Stomach smooth muscle (tissue), 2 donors: ENCODE results near the gene RAX.

Source experiments
- H3K27ac ChIP-seq: one replicate; pipeline ENCODE4 v1.7.0; 2013; ENCODE audit warnings: mild to moderate bottlenecking, low read length, inconsistent platforms
- H3K27me3 ChIP-seq, 2 donors: one replicate each; pipeline ENCODE4 v1.7.0; 2013; ENCODE audit warnings: low read length in 2 of 2; ENCODE audit not compliant: insufficient read depth in 2 of 2, control insufficient read depth in 1 of 2
- H3K36me3 ChIP-seq, 2 donors: one replicate each; pipeline ENCODE4 v1.7.0; 2013; ENCODE audit warnings: low read length in 2 of 2; ENCODE audit not compliant: control insufficient read depth in 2 of 2, insufficient read depth in 2 of 2
- H3K4me1 ChIP-seq: one replicate; pipeline ENCODE4 v1.7.0; 2013; ENCODE audit warnings: low read length; ENCODE audit not compliant: control insufficient read depth, insufficient read depth
- H3K4me3 ChIP-seq, 2 donors: one replicate each; pipeline ENCODE4 v1.7.0; 2013; ENCODE audit warnings: low read length in 2 of 2
- H3K9ac ChIP-seq, 2 donors: one replicate each; pipeline ENCODE4 v1.7.0; 2013; ENCODE audit warnings: low read length in 2 of 2, mild to moderate bottlenecking in 1 of 2
- H3K9me3 ChIP-seq, 2 donors: one replicate each; pipeline ENCODE4 v1.7.0; 2013; ENCODE audit warnings: low read length in 2 of 2; ENCODE audit not compliant: control insufficient read depth in 2 of 2
- donor health status: healthy.
- donor health status: Pancreatic carcinoma.

RAX gene

DNA sequence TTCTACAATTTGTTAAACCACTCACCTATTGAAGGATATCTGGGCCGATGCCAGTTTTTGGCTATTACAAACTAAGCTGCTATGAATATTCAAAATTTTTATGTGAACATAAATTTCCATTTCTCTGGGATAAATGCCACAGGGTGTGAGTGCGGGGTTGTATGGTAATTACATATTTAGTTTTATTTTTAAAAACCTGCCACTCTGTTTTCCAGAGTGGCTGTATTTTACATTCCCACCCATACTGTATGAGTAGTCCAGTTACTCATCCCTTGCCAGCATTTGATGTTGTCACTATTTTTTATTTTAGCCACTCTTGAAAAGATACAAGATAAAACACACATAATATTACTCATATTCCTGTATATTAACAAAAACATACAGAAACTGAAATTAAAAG is 30.3 kb downstream of the RAX start:
- Histone ChIP-seq H3K4me3 (no peak overlapping the region), H3K4me1 (no peaks in the 10 kb centered on the region), H3K36me3 (no peaks in the 10 kb centered on the region), H3K9me3 (no peaks in the 10 kb centered on the region), H3K9ac (no peak overlapping the region), H3K27ac (no peak overlapping the region), H3K27me3 (peaks cover 2 to 3% of the 10 kb centered on the region in 2 donors)

DNA sequence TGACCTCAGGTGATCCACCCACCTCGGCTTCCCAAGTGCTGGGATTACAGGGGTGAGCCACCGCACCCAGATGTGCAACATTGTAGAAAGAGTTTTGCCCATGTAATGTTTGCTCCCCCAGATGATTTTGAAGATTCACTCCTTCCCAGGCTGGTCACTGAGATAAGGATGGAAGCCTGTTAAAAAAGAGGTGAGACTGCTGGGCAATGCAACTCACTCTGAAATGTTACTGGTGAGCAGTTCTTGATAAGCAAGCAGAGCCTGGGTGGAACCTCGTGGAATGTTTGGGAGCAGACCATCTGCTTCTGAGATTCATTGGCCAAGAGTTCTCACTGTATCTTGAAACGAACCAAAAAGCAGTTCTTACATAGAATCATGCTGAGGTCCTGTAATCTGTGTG is 33.6 kb downstream of the RAX start:
- Histone ChIP-seq H3K27me3 (no peaks in the 10 kb centered on the region), H3K4me3 (no peak overlapping the region), H3K9ac (no peak overlapping the region), H3K4me1 (no peaks in the 10 kb centered on the region), H3K36me3 (no peaks in the 10 kb centered on the region), H3K27ac (no peak overlapping the region), H3K9me3 (no peaks in the 10 kb centered on the region)

DNA sequence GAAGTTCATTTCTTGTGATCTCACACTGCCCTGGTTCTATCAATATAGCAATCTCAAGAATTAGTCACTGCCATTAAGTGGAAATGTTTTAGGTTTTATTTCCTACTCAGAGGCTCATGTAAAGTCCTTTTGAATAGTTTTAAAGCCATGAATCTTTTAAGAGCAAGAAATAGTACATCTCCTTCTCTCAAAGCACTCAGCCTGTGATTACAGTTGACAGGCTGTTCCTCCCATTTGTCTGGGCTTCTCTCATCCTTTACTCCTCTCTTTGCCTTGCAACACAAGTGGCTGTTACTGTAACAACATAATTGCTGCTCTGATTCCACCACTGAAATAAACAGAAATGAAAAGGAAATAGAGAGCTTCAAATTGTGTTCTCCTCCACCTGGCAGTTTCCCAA is 34.9 kb downstream of the RAX start:
- no peak overlapping the region for H3K27ac ChIP-seq
- H3K27me3 ChIP-seq = no peaks in the 10 kb centered on the region
- no peak overlapping the region for H3K9ac ChIP-seq
- no peaks in the 10 kb centered on the region for H3K9me3 ChIP-seq
- no peaks in the 10 kb centered on the region for H3K36me3 ChIP-seq
- H3K4me3 ChIP-seq = no peak overlapping the region
- no peaks in the 10 kb centered on the region for H3K4me1 ChIP-seq

DNA sequence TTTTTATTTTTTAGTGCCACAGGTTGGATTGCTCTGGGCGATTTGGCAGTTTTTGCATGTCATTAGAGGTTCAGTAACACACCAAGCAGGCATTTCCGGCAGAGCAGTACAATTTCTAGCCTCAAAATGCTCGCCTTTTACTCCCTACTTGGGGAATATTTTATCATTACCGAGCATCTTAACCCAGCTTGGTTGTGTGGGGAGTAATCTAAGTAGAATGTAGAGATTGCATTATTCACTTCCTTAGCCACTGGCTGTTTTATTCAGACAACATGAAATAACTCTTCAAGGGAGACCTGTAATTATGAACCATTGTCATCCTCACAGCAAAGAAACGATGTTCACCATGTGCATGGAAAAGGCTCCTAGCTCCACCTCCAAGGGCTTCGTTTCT is 40.2 kb downstream of the RAX start:
- H3K9me3 ChIP-seq = no peaks in the 10 kb centered on the region
- no peak overlapping the region for H3K9ac ChIP-seq
- no peaks in the 10 kb centered on the region for H3K36me3 ChIP-seq
- no peaks in the 10 kb centered on the region for H3K27me3 ChIP-seq
- no peak overlapping the region for H3K27ac ChIP-seq
- H3K4me3 ChIP-seq = no peak overlapping the region
- no peaks in the 10 kb centered on the region for H3K4me1 ChIP-seq

DNA sequence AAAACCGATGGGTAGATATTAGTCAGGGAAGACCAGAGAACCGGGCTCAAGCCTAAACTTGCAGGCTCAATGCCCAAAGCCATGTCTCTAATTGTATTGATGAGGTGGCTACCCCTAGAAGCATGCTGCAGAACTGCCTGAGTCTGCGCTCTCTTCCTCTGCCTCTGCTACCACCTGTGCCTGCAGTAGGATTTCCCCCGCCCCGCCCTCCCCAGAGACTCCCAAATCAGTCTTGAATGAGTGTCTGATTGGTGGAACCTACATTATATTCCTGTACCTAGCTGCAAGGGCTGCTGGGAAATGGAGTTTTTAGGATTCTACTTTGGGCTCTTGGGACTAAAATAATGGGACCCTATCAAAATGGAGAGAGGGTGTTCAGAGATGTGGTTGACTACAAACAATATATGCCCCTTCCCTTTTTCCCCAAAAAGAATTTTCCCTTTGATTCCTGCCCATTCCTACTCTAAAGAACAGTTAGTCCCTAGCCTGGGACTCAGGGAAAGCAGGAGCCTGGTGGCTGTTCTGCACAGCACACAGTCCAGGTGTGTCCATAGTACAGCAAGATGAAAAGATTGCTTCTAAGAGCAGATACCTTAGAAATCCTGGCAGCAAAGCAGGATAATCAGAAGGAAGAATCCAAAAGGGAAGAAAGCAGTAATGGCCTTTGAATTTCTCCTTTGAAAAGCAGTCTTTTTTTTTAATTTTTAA is 40.8 kb downstream of the RAX start:
- Histone ChIP-seq H3K9ac (no peak overlapping the region), H3K4me3 (no peak overlapping the region)

DNA sequence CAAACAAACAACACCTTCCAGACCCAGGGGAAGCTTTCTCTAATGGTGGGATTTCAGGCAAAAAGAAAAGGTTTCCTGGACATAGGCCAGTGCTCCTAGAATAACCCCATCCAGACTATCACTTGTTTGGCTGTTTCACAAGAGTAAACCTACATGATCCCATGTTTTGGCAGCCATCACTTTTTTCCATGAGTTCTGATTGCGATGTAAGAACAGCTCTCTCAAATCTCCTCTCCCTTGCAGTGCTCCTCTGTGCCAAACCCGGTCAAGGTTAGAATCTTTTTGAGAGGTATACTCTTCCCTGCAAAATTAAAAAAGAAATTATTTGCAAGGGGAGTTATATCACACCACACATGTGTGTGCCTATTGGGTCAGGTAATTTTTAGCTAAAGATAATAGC is 41.4 kb downstream of the RAX start:
- no peaks in the 10 kb centered on the region for H3K4me1 ChIP-seq
- no peaks in the 10 kb centered on the region for H3K36me3 ChIP-seq
- no peaks in the 10 kb centered on the region for H3K9me3 ChIP-seq
- no peak overlapping the region for H3K4me3 ChIP-seq
- no peak overlapping the region for H3K9ac ChIP-seq
- no peak overlapping the region for H3K27ac ChIP-seq
- no peaks in the 10 kb centered on the region for H3K27me3 ChIP-seq

More for the DNA sequence above, 40.8 kb downstream of the RAX start:
- H3K27me3 ChIP-seq = no peaks in the 10 kb centered on the region
- no peaks in the 10 kb centered on the region for H3K9me3 ChIP-seq
- H3K27ac ChIP-seq = no peak overlapping the region
- no peaks in the 10 kb centered on the region for H3K4me1 ChIP-seq
- no peaks in the 10 kb centered on the region for H3K36me3 ChIP-seq

DNA sequence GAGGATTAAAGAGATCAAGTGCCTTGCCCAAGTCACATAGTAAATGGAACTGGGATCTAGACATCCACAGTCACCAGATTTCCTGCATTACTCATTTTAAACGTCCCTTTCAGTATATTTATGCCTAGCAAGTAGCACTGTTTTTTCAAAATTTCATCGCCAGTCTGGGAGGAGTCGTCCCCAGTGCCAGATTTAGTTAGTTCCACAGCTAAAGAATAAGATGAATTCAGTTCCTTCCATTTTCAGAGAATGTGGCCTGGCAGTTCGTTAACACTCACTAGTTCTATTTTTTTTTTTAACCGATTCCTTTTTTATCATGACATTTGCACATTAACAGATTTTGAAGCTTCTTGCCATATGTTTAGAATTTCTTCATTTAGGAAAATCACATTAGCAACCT is 42.1 kb downstream of the RAX start:
- Histone ChIP-seq H3K4me1 (no peaks in the 10 kb centered on the region), H3K27ac (no peak overlapping the region), H3K4me3 (no peak overlapping the region), H3K27me3 (no peaks in the 10 kb centered on the region), H3K9me3 (no peaks in the 10 kb centered on the region), H3K36me3 (no peaks in the 10 kb centered on the region), H3K9ac (no peak overlapping the region)

DNA sequence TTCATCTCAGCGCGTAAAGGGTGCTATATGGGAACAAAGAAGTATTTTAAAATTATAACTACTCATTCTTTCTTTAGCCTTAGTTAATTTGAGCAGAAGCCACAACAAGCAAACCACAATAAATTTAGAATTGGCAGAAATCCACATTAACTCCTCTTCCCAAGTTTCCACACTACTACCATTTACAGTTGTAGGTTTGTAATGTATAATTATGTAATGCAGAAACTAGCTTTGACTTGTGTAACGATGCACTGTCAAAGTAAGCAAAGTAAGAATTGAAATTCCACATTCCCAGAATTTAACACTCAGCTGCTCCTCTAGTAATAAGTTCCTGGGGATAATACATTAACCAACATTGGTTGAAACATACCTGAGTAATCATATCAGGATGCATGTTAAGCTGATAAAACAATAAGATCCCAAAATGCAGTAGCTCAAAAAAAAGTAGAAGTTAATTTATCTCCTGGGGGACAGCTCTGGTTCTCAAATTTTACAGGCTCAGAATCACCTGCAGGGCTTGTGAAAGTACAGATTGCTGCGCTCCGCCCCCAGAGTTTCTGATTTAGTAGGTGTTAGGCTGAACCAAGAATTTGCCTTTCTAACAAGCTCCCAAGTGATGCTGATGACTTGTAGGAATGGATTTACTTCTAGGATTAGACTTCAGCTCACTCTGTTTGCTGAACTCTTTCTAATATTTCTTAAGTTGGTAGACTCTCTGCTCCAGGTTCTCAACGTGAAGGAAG is 43.4 kb downstream of the RAX start:
- Histone ChIP-seq H3K9ac (no peak overlapping the region), H3K27me3 (no peaks in the 10 kb centered on the region), H3K4me3 (no peak overlapping the region), H3K4me1 (no peaks in the 10 kb centered on the region), H3K27ac (no peak overlapping the region), H3K36me3 (no peaks in the 10 kb centered on the region), H3K9me3 (no peaks in the 10 kb centered on the region)

DNA sequence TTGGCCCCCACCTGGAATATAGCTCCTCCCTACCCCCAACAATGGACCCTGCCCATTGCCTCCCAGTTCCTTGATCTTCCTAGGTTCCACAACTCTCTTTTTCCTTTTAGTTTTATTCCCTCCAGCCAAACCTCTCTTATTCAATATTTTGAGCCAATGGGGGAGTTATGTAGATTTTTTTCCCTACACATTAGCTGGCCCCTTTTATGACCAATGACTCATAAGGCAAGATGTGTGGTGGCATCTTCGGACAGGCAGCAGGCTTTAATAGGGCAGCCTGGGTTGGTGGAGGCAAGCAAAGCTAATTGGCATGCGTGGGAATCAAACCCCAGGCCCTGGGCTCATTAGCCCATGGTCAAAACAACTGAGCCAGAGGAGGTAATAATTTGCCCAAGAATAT is 44.1 kb downstream of the RAX start:
- Histone ChIP-seq H3K4me3 (no peak overlapping the region), H3K36me3 (no peaks in the 10 kb centered on the region), H3K27me3 (no peaks in the 10 kb centered on the region), H3K9ac (no peak overlapping the region), H3K27ac (no peak overlapping the region), H3K9me3 (no peaks in the 10 kb centered on the region), H3K4me1 (no peaks in the 10 kb centered on the region)

DNA sequence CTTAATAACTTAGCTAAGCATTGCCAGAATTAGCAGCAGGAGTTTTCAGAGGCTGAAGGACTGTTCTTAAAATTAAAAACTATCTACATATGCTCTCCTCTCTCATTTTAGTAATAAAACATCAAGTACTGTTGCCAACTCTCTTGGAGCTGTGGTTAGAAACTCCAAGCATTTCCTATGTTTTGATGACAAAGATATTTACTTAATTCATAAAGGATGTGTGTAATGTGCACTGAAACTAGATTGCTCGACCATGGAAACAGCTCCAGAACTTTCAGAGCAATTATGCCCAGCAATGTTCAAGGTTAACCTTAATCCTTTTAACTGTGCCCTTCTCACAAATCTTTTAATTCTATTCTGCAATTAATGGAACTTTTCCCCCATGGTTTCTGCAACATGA is 44.9 kb downstream of the RAX start:
- H3K4me1 ChIP-seq = no peaks in the 10 kb centered on the region
- no peak overlapping the region for H3K9ac ChIP-seq
- no peak overlapping the region for H3K4me3 ChIP-seq
- H3K27ac ChIP-seq = no peak overlapping the region
- peaks cover 0 to 4% of the 10 kb centered on the region in 2 donors for H3K27me3 ChIP-seq
- no peaks in the 10 kb centered on the region for H3K9me3 ChIP-seq
- H3K36me3 ChIP-seq = no peaks in the 10 kb centered on the region

DNA sequence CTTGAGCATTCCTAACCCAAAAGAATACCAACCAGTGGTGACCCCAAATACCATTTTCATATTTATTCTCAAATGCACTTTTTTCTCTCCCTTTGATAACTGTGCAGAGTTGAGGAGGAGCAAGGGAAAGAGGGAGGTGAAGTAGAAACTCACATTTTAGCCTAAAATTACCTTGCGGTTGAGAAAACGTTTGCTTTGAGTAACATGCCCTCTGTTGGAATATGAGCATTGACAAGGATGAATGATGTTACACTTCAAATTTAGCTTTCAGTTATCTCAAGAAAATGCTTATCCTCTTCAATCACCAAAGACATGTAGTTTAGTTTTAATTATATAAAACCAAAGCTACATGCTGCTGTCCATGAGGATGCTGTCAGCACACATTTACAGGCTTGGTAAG is 50.9 kb downstream of the RAX start:
- peaks cover 31 to 40% of the 10 kb centered on the region in 2 donors for H3K27me3 ChIP-seq
- no peaks in the 10 kb centered on the region for H3K9me3 ChIP-seq
- H3K4me1 ChIP-seq = peaks cover 7% of the 10 kb centered on the region
- H3K36me3 ChIP-seq = no peaks in the 10 kb centered on the region
- no peak overlapping the region for H3K27ac ChIP-seq
- no peak overlapping the region for H3K9ac ChIP-seq
- H3K4me3 ChIP-seq = no peak overlapping the region
